GM19455 (cell line): ENCODE data around the gene PLCG2.
"Not testable (repeated sequence)": the region's sequence is repeated elsewhere in the genome, so short reads cannot be mapped to it uniquely, and the experiment has no call there.

Experiments
- ATAC-seq: cut with Tn5 transposase; IDR thresholded peaks from one replicate; pipeline ENCODE4 v1.9.1; 2021; ENCODE audit not compliant: unreplicated experiment

The PLCG2 gene

GRCh38 chr16:81934711-81935110 lies 155.6 kb downstream of the PLCG2 start:
- ATAC-seq, result not testable (repeated sequence)

- no peak for ATAC-seq
These were observed 157.3 kb downstream of the PLCG2 start for GRCh38 chr16:81936209-81937000.

GRCh38 chr16:81937305-81938038 lies 158.4 kb downstream of the PLCG2 start:
- no peak for ATAC-seq

GRCh38 chr16:81938326-81939163 lies 159.5 kb downstream of the PLCG2 start:
- ATAC-seq, result no peak

- ATAC-seq, result no peak
These were observed 160.3 kb downstream of the PLCG2 start for GRCh38 chr16:81939164-81940056.

- ATAC-seq, result no peak
These were observed 161.9 kb downstream of the PLCG2 start for GRCh38 chr16:81940781-81941560.

- no peak for ATAC-seq
These were observed 163.0 kb downstream of the PLCG2 start for GRCh38 chr16:81942007-81942601.

- no peak for ATAC-seq
These were observed 166.6 kb downstream of the PLCG2 start for GRCh38 chr16:81945665-81946064.

GRCh38 chr16:81946206-81946605 lies 167.1 kb downstream of the PLCG2 start:
- no peak for ATAC-seq

GRCh38 chr16:81951564-81951963 lies 172.5 kb downstream of the PLCG2 start:
- no peak for ATAC-seq

- no peak for ATAC-seq
These were observed 177.3 kb downstream of the PLCG2 start for GRCh38 chr16:81956213-81956948.

- ATAC-seq, result no peak
These were observed 185.7 kb downstream of the PLCG2 start for GRCh38 chr16:81964808-81965207.

GRCh38 chr16:81967358-81967757 lies 188.3 kb downstream of the PLCG2 start:
- no peak for ATAC-seq

GRCh38 chr16:81971853-81972252 lies 192.8 kb downstream of the PLCG2 start:
- ATAC-seq, result no peak

- no peak for ATAC-seq
These were observed 194.6 kb downstream of the PLCG2 start for GRCh38 chr16:81973737-81974136.

- ATAC-seq, result no peak
These were observed 196.5 kb downstream of the PLCG2 start for GRCh38 chr16:81975637-81976036.

- not testable (repeated sequence) for ATAC-seq
These were observed 198.3 kb downstream of the PLCG2 start for GRCh38 chr16:81977335-81977942.

- ATAC-seq, result no peak
These were observed 208.0 kb downstream of the PLCG2 start for GRCh38 chr16:81987121-81987520.
